Left hindlimb (tissue), 1 donor: ENCODE data around the gene SYN1.
"Not testable (repeated sequence)": the region's sequence is repeated elsewhere in the genome, so short reads cannot be mapped to it uniquely, and the experiment has no call there.

Experiments
- DNase-seq: peaks from one replicate; pipeline ENCODE4 v3.0.0-alpha.2; 2018

SYN1 gene

GRCh38 chrX:47619486-47620302 lies at the start of gene SYN1:
TSS of gene SYN1 (minus strand) at chrX:47619857. CDS start at chrX:47619728, 129 bp downstream.
- DNase-seq, result peak; percentile 75

- not testable (repeated sequence) for DNase-seq
Measured at GRCh38 chrX:47665797-47666196, 46.1 kb upstream of the SYN1 start.

GRCh38 chrX:47664737-47665136 lies 45.1 kb upstream of the SYN1 start:
- no peak for DNase-seq

- DNase-seq, result no peak
Measured at GRCh38 chrX:47662144-47662657, 42.5 kb upstream of the SYN1 start.

GRCh38 chrX:47661539-47661938 lies 41.9 kb upstream of the SYN1 start:
- no peak for DNase-seq

- DNase-seq, result no peak
Measured at GRCh38 chrX:47659421-47659726, 39.7 kb upstream of the SYN1 start.

- DNase-seq, result peak; percentile 93
Measured at GRCh38 chrX:47658684-47659420, 39.2 kb upstream of the SYN1 start, which contains the start of gene UXT. TSS of gene UXT (minus strand) at chrX:47659180. CDS start at chrX:47658927, 253 bp downstream.

GRCh38 chrX:47658301-47658683 lies 38.6 kb upstream of the SYN1 start:
- no peak for DNase-seq

- DNase-seq, result no peak
Measured at GRCh38 chrX:47651043-47651905, 31.6 kb upstream of the SYN1 start.

- peak; percentile 98 for DNase-seq
Measured at GRCh38 chrX:47650164-47651042, 30.7 kb upstream of the SYN1 start, which contains the start of gene ELK1. TSS of gene ELK1 (minus strand) at chrX:47650563. CDS start at chrX:47641441, 9,122 bp downstream.

GRCh38 chrX:47649781-47650163 lies 30.1 kb upstream of the SYN1 start:
- DNase-seq, result no peak

GRCh38 chrX:47649271-47649670 lies 29.6 kb upstream of the SYN1 start:
- DNase-seq, result no peak

GRCh38 chrX:47648376-47648775 lies 28.7 kb upstream of the SYN1 start:
- no peak for DNase-seq

GRCh38 chrX:47646636-47647035 lies 27.0 kb upstream of the SYN1 start:
- DNase-seq, result no peak

- no peak for DNase-seq
Measured at GRCh38 chrX:47645530-47645929, 25.9 kb upstream of the SYN1 start.

GRCh38 chrX:47644557-47645091 lies 25.0 kb upstream of the SYN1 start:
- no peak for DNase-seq

GRCh38 chrX:47643926-47644325 lies 24.3 kb upstream of the SYN1 start:
- DNase-seq, result no peak

- no peak for DNase-seq
Measured at GRCh38 chrX:47638816-47639215, 19.2 kb upstream of the SYN1 start.

GRCh38 chrX:47637546-47638195 lies 18.0 kb upstream of the SYN1 start:
- no peak for DNase-seq

- no peak for DNase-seq
Measured at GRCh38 chrX:47634871-47635575, 15.4 kb upstream of the SYN1 start.
